ENCODE data around the gene SMC2. TPM values are rescaled to one million over a fixed set of nuclear protein-coding genes. Genes with fewer than 3 reads are reported as not detected.

Gene SMC2
- total RNA-seq, 1 donor from 2014 or later: 10.3 TPM

DNA sequence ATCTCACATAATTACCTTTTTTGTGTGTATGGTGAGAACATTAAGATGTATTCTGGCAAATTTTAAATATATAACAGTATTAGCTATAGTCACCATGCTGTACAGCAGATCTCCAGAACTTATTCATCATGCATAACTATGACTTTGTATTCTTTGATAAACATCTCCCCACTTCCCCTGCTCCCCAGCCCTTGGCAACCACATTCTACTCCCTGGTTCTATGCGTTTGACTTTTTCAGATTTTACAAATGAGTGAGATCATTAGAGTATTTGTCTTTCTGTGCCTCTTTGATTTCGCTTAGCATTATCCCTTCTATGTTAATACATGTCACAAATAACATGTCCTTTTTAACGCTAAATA is 49.4 kb downstream of the SMC2 start:
- H3K27ac Mint-ChIP-seq (ENCODE audit: unreplicated experiment): no peak overlapping the region
- no peaks in the 10 kb centered on the region for H3K9me3 Mint-ChIP-seq (ENCODE audit: unreplicated experiment)
- no peak for DNase-seq
- no peaks in the 10 kb centered on the region for H3K36me3 Mint-ChIP-seq (ENCODE audit: unreplicated experiment)
- no peaks in the 10 kb centered on the region for H3K4me1 Mint-ChIP-seq (ENCODE audit: low read depth, unreplicated experiment)
- no peak overlapping the region for H3K4me3 Mint-ChIP-seq (ENCODE audit: unreplicated experiment)
- TF ChIP-seq CTCF (IDR thresholded peaks at IDR 0.05; ENCODE audit: partially characterized antibody, unreplicated experiment): no peak
- H3K27me3 Mint-ChIP-seq (ENCODE audit: unreplicated experiment): no peaks in the 10 kb centered on the region

GRCh38 chr9:104144336-104144735 is 50.2 kb downstream of the SMC2 start:
- TF ChIP-seq CTCF (IDR thresholded peaks at IDR 0.05; ENCODE audit: partially characterized antibody, unreplicated experiment): no peak
- Mint-ChIP-seq H3K36me3 (ENCODE audit: unreplicated experiment) (no peaks in the 10 kb centered on the region), H3K4me3 (ENCODE audit: unreplicated experiment) (no peak overlapping the region), H3K27me3 (ENCODE audit: unreplicated experiment) (no peaks in the 10 kb centered on the region), H3K9me3 (ENCODE audit: unreplicated experiment) (no peaks in the 10 kb centered on the region), H3K27ac (ENCODE audit: unreplicated experiment) (no peak overlapping the region), H3K4me1 (ENCODE audit: low read depth, unreplicated experiment) (no peaks in the 10 kb centered on the region)
- no peak for DNase-seq

GRCh38 chr9:104173067-104173466 is 79.0 kb downstream of the SMC2 start:
- no peaks in the 10 kb centered on the region for H3K27me3 Mint-ChIP-seq (ENCODE audit: unreplicated experiment)
- no peak overlapping the region for H3K27ac Mint-ChIP-seq (ENCODE audit: unreplicated experiment)
- DNase-seq: no peak
- no peaks in the 10 kb centered on the region for H3K9me3 Mint-ChIP-seq (ENCODE audit: unreplicated experiment)
- no peak overlapping the region for H3K4me3 Mint-ChIP-seq (ENCODE audit: unreplicated experiment)
- TF ChIP-seq CTCF (IDR thresholded peaks at IDR 0.05; ENCODE audit: partially characterized antibody, unreplicated experiment): no peak
- H3K4me1 Mint-ChIP-seq (ENCODE audit: low read depth, unreplicated experiment): no peaks in the 10 kb centered on the region
- no peaks in the 10 kb centered on the region for H3K36me3 Mint-ChIP-seq (ENCODE audit: unreplicated experiment)

DNA sequence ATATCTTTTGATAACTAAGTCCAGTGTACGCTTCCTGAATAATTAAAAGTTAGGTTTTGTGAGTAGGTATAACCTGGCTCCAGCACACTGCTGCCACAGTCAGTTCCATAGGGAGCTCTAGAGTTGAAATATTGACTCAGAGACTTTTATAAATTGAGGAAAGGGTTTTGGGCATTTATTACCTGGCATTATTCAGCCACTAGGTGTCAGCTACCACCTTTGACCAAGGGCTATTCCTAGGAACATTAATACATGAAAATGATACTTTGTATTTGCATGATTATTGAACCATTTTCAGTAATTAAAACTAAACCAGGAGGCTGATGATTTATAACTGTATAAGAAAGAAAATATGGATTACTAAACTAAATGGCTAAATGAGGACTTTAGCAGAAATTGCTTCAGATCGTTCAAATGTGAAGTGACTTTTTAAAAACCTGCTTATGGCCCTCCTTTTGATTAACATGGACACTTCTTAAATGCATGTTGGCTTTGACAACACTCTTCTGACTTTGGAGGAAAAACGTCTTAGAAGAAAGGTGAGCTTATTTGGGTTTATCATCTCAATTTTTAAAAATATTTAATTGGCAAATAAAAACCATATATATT is 83.0 kb downstream of the SMC2 start:
- Mint-ChIP-seq H3K4me1 (ENCODE audit: low read depth, unreplicated experiment) (peaks cover 3% of the 10 kb centered on the region), H3K36me3 (ENCODE audit: unreplicated experiment) (no peaks in the 10 kb centered on the region), H3K27ac (ENCODE audit: unreplicated experiment) (no peak overlapping the region), H3K27me3 (ENCODE audit: unreplicated experiment) (no peaks in the 10 kb centered on the region), H3K9me3 (ENCODE audit: unreplicated experiment) (no peaks in the 10 kb centered on the region), H3K4me3 (ENCODE audit: unreplicated experiment) (no peak overlapping the region)
- no peak for DNase-seq
- peak; percentile 41 for TF ChIP-seq CTCF (IDR thresholded peaks at IDR 0.05; ENCODE audit: partially characterized antibody, unreplicated experiment)

DNA sequence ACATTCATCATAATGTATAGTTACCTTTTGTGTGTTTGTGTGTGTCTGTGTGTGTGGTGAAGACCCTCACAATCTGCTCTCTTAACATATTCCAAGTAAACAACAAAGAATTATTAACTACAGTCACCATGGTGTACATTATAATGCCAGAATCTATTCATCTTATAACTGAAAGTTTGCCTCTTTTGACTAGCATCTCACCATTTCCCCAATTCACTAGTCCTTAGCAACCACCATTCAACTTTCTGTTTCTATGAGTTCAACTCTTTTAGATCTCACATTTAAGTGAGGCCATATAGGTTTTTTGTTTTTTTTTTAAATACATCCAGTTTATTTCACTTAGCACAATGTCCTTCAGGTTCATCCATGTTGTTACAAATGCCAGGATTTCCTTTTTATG is 83.6 kb downstream of the SMC2 start:
- no peaks in the 10 kb centered on the region for H3K9me3 Mint-ChIP-seq (ENCODE audit: unreplicated experiment)
- H3K27me3 Mint-ChIP-seq (ENCODE audit: unreplicated experiment): no peaks in the 10 kb centered on the region
- H3K36me3 Mint-ChIP-seq (ENCODE audit: unreplicated experiment): no peaks in the 10 kb centered on the region
- TF ChIP-seq CTCF (IDR thresholded peaks at IDR 0.05; ENCODE audit: partially characterized antibody, unreplicated experiment): no peak
- peaks cover 3% of the 10 kb centered on the region for H3K4me1 Mint-ChIP-seq (ENCODE audit: low read depth, unreplicated experiment)
- DNase-seq: no peak
- H3K4me3 Mint-ChIP-seq (ENCODE audit: unreplicated experiment): no peak overlapping the region
- no peak overlapping the region for H3K27ac Mint-ChIP-seq (ENCODE audit: unreplicated experiment)
